Panc1 (cell line): Measurements from ENCODE around the gene CLEC4G.

Source experiments
- POLR2AphosphoS5 ChIP-seq: IDR thresholded peaks from 2 replicates; pipeline ENCODE4 v1.6.1; 2012; ENCODE audit warnings: mild to moderate bottlenecking, low read depth, low read length, moderate library complexity
- TCF7L2 ChIP-seq: IDR thresholded peaks from 2 replicates; pipeline ENCODE4 v1.6.1; 2011; ENCODE audit warnings: mild to moderate bottlenecking, low read depth, low read length, inconsistent platforms
- TF ChIP-seq, protein P1 (sequence below): fragments of 450-650 bp; IDR thresholded peaks from 2 replicates; pipeline ENCODE4 v1.5.1; 2017; ENCODE audit warnings: mild to moderate bottlenecking
- TF ChIP-seq, protein P2 (sequence below), 2 experiments: IDR thresholded peaks; 2 replicates each; pipeline ENCODE4 v1.6.1; 2011 to 2012; ENCODE audit warnings: low read depth in 2 of 2, control low read depth in 1 of 2, low read length in 1 of 2, mild to moderate bottlenecking in 1 of 2, moderate library complexity in 1 of 2; ENCODE audit not compliant: insufficient read depth in 1 of 2

- TF ChIP-seq POLR2AphosphoS5 (no peak), TCF7L2 (no peak)
- TF ChIP-seq, protein P1, sequence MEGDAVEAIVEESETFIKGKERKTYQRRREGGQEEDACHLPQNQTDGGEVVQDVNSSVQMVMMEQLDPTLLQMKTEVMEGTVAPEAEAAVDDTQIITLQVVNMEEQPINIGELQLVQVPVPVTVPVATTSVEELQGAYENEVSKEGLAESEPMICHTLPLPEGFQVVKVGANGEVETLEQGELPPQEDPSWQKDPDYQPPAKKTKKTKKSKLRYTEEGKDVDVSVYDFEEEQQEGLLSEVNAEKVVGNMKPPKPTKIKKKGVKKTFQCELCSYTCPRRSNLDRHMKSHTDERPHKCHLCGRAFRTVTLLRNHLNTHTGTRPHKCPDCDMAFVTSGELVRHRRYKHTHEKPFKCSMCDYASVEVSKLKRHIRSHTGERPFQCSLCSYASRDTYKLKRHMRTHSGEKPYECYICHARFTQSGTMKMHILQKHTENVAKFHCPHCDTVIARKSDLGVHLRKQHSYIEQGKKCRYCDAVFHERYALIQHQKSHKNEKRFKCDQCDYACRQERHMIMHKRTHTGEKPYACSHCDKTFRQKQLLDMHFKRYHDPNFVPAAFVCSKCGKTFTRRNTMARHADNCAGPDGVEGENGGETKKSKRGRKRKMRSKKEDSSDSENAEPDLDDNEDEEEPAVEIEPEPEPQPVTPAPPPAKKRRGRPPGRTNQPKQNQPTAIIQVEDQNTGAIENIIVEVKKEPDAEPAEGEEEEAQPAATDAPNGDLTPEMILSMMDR: no peak
- TF ChIP-seq, protein P2, sequence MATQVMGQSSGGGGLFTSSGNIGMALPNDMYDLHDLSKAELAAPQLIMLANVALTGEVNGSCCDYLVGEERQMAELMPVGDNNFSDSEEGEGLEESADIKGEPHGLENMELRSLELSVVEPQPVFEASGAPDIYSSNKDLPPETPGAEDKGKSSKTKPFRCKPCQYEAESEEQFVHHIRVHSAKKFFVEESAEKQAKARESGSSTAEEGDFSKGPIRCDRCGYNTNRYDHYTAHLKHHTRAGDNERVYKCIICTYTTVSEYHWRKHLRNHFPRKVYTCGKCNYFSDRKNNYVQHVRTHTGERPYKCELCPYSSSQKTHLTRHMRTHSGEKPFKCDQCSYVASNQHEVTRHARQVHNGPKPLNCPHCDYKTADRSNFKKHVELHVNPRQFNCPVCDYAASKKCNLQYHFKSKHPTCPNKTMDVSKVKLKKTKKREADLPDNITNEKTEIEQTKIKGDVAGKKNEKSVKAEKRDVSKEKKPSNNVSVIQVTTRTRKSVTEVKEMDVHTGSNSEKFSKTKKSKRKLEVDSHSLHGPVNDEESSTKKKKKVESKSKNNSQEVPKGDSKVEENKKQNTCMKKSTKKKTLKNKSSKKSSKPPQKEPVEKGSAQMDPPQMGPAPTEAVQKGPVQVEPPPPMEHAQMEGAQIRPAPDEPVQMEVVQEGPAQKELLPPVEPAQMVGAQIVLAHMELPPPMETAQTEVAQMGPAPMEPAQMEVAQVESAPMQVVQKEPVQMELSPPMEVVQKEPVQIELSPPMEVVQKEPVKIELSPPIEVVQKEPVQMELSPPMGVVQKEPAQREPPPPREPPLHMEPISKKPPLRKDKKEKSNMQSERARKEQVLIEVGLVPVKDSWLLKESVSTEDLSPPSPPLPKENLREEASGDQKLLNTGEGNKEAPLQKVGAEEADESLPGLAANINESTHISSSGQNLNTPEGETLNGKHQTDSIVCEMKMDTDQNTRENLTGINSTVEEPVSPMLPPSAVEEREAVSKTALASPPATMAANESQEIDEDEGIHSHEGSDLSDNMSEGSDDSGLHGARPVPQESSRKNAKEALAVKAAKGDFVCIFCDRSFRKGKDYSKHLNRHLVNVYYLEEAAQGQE (IDR thresholded peaks at IDR 0.05; ENCODE audit: insufficient read depth in 1 of 2, low read depth in 2 of 2, low read length in 1 of 2): no peak
Measured at GRCh38 chr19:7705387-7706187, 26.3 kb downstream of the CLEC4G start.
